Caco-2 (cell line): ENCODE measurements around the gene TRAF7. TPM values are rescaled to one million over a fixed set of nuclear protein-coding genes. Genes with fewer than 3 reads are reported as not detected.

Experiments used
- BruUV-seq: library from RNA; stranded (reverse); fragments of 400-500 nt; replicated peaks from 2 replicates; lab custom pipeline; 2021; lab: Mats Ljungman, UMichigan
- CTCF ChIA-PET: fragments of 300-600 bp; sonication (Branson Sonifier 250); formaldehyde crosslinking; loops from one replicate; lab custom pipeline; 2022; ENCODE audit warnings: antibody characterized with exemption; lab: Charles Lee
- POLR2A ChIA-PET: fragments of 300-600 bp; sonication (Branson Sonifier 250); formaldehyde crosslinking; loops from one replicate; lab custom pipeline; 2022; ENCODE audit warnings: antibody characterized with exemption; lab: Charles Lee
- DNase-seq, 2 experiments: peaks; one replicate each; pipeline versions ENCODE4 v3.0.0 to v3.0.0-alpha.2; 2020 to 2022
- H3K27me3 ChIP-seq: replicated peaks from 2 replicates; pipeline ENCODE4 v1.6.0; 2011; ENCODE audit warnings: low read length; ENCODE audit not compliant: control insufficient read depth, insufficient read depth
- H3K36me3 ChIP-seq: 2 replicates; pipeline ENCODE4 v1.5.1; 2011; ENCODE audit warnings: low read length; ENCODE audit not compliant: control insufficient read depth, insufficient read depth
- H3K4me1 ChIP-seq: fragments of 250-450 bp; sonication (Bioruptor Pico); 2 replicates; pipeline ENCODE4 v1.5.1; 2020; ENCODE audit warnings: mild to moderate bottlenecking
- H3K4me3 ChIP-seq: 2 replicates; pipeline ENCODE4 v1.5.1; 2011; ENCODE audit warnings: low read depth, mild to moderate bottlenecking, control low read depth, low read length
- H3K9me3 ChIP-seq: fragments of 250-450 bp; sonication (Bioruptor Pico); 2 replicates; pipeline ENCODE4 v1.5.1; 2020; ENCODE audit warnings: mild to moderate bottlenecking, moderate library complexity
- H3K27ac Mint-ChIP-seq: one replicate; pipeline ENCODE4 v1.8.0; 2022; ENCODE audit warnings: mixed read lengths; ENCODE audit not compliant: unreplicated experiment
- H3K27me3 Mint-ChIP-seq: one replicate; pipeline ENCODE4 v1.8.0; 2022; ENCODE audit warnings: mixed read lengths; ENCODE audit not compliant: insufficient read depth, unreplicated experiment
- H3K36me3 Mint-ChIP-seq: one replicate; pipeline ENCODE4 v1.8.0; 2022; ENCODE audit warnings: mild to moderate bottlenecking, mixed read lengths; ENCODE audit not compliant: insufficient read depth, unreplicated experiment
- H3K4me1 Mint-ChIP-seq: one replicate; pipeline ENCODE4 v1.8.0; 2022; ENCODE audit warnings: low read depth, mixed read lengths; ENCODE audit not compliant: unreplicated experiment
- H3K4me3 Mint-ChIP-seq: one replicate; pipeline ENCODE4 v1.8.0; 2022; ENCODE audit warnings: mild to moderate bottlenecking, moderate library complexity, mixed read lengths; ENCODE audit not compliant: unreplicated experiment
- H3K9me3 Mint-ChIP-seq: one replicate; pipeline ENCODE4 v1.8.0; 2022; ENCODE audit warnings: mixed read lengths; ENCODE audit not compliant: unreplicated experiment
- CTCF ChIP-seq, 2 experiments: fragments of 200-600 bp in 1 of 2; IDR thresholded peaks; 1 replicate in 1 of 2; 2 replicates in 1 of 2; pipeline versions ENCODE4 v1.5.1 to v1.8.0; 2011 to 2022; ENCODE audit warnings: antibody characterized with exemption in 1 of 2, control low read depth in 1 of 2, inconsistent platforms in 1 of 2, low read depth in 1 of 2, low read length in 1 of 2, mild to moderate bottlenecking in 1 of 2, moderate library complexity in 1 of 2; ENCODE audit not compliant: insufficient read depth in 1 of 2, severe bottlenecking in 1 of 2, unreplicated experiment in 1 of 2
- intact Hi-C: fragments of 100-400 bp; cut with micrococcal nuclease; formaldehyde crosslinking; loops from one replicate; pipeline ENCODE4 v1.10.0; 2022; ENCODE audit not compliant: unreplicated experiment
- microRNA-seq: library from miRNA; unstranded; fragments of <30 nt; microRNA quantifications from one replicate; pipeline ENCODE4 v1.2.0, GENCODE V29; 2022
- total RNA-seq: library from RNA; stranded (reverse); gene quantifications from 2 replicates; pipeline ENCODE4 v1.2.3, GENCODE V29; 2022

Gene TRAF7
- total RNA-seq, 1 experiment from 2014 or later: 66.3 TPM

GRCh38 chr16:2226245-2226793 lies 70.7 kb downstream of the TRAF7 start:
- intact Hi-C loops: no loop called here
- no peaks in the 10 kb centered on the region for H3K9me3 Mint-ChIP-seq
- no peak overlapping the region for H3K4me3 Mint-ChIP-seq
- H3K36me3 Mint-ChIP-seq: peaks cover 14% of the 10 kb centered on the region
- POLR2A ChIA-PET: interaction anchor here (0.9 kb wide), 1 partner anchor 71 kb away, joined by 3 read pairs; the partner anchor contains the start of gene TRAF7
- no TSS peak for BruUV-seq
- no peaks in the 10 kb centered on the region for H3K4me1 Mint-ChIP-seq
- TF ChIP-seq CTCF (IDR thresholded peaks at IDR 0.05; ENCODE audit: insufficient read depth in 1 of 2, low read depth in 1 of 2, low read length in 1 of 2, severe bottlenecking in 1 of 2, unreplicated experiment in 1 of 2): no peak
- no peaks in the 10 kb centered on the region for H3K27me3 ChIP-seq
- no peaks in the 10 kb centered on the region; the same call in 1 of the 2 replicates for H3K36me3 ChIP-seq
- no peaks in the 10 kb centered on the region for H3K27me3 Mint-ChIP-seq
- no peak overlapping the region for H3K4me3 ChIP-seq
- CTCF ChIA-PET: interaction anchor here (0.6 to 1.1 kb wide), 2 partner anchors 21 to 311 kb away, joined by 3 to 4 read pairs; partner anchors contain the start of gene PDPK1
- DNase-seq: no peak
- no peak overlapping the region for H3K27ac Mint-ChIP-seq
- peaks cover 8% of the 10 kb centered on the region for H3K4me1 ChIP-seq
- no peaks in the 10 kb centered on the region for H3K9me3 ChIP-seq

DNA sequence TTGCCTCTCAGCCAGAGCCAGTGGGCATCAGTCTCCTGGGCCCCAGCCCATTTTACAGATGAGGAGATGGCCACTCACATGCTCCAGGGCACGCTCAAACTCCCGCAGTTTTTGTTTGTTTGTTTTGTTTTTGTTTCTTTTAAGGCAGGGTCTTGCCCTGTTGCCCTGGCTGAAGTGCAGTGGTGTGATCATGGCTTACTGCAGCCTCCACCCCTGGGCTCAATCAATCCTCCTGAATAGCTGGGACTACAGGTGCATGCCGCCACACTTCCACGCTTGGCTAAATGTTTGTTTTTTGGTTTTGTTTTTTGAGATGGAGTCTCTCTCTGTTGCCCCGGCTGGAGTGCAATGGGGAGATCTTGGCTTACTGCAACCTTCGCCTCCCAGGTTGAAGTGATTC lies 71.3 kb downstream of the TRAF7 start:
- Histone ChIP-seq H3K36me3 (no peaks in the 10 kb centered on the region; the same call in 1 of the 2 replicates), H3K27me3 (no peaks in the 10 kb centered on the region), H3K4me3 (no peak overlapping the region), H3K4me1 (peaks cover 8% of the 10 kb centered on the region), H3K9me3 (no peaks in the 10 kb centered on the region)
- no peaks in the 10 kb centered on the region for H3K9me3 Mint-ChIP-seq
- intact Hi-C loops: no loop called here
- ChIA-PET POLR2A (no interaction called here), CTCF (interaction anchor here (0.6 to 1.1 kb wide), 2 partner anchors 20 to 311 kb away, joined by 3 to 4 read pairs; partner anchors contain the start of gene PDPK1)
- BruUV-seq: no TSS peak
- H3K4me1 Mint-ChIP-seq: no peaks in the 10 kb centered on the region
- TF ChIP-seq CTCF (IDR thresholded peaks at IDR 0.05; ENCODE audit: insufficient read depth in 1 of 2, low read depth in 1 of 2, low read length in 1 of 2, severe bottlenecking in 1 of 2, unreplicated experiment in 1 of 2): no peak
- no peak for DNase-seq
- H3K27ac Mint-ChIP-seq: no peak overlapping the region
- no peak overlapping the region for H3K4me3 Mint-ChIP-seq
- peaks cover 14% of the 10 kb centered on the region for H3K36me3 Mint-ChIP-seq
- H3K27me3 Mint-ChIP-seq: no peaks in the 10 kb centered on the region

Small RNAs within 50 kb of the gene (microRNA-seq; reads per million reads assigned to microRNA genes)
- gene MIR3180-5: not detected
- gene MIR4516: not detected
- not detected for gene MIR6511B1

Other genes with a start within 250 kb of the TRAF7 start
- not detected in 2 replicates for gene HS3ST6, start 237.4 kb upstream of the TRAF7 start, total RNA-seq
- gene MSRB1, start 212.6 kb upstream of the TRAF7 start, total RNA-seq: 27.6 and 30.5 TPM in 2 replicates
- not detected in 2 replicates for gene RPL3L, start 201.1 kb upstream of the TRAF7 start, total RNA-seq
- 128 and 132 TPM in 2 replicates for gene NDUFB10, start 196.2 kb upstream of the TRAF7 start, total RNA-seq
- 2,961 and 3,006 TPM in 2 replicates for gene RPS2, start 191.0 kb upstream of the TRAF7 start, total RNA-seq
- gene RNF151, start 188.9 kb upstream of the TRAF7 start, total RNA-seq: not detected in 2 replicates
- 34.7 and 36.6 TPM in 2 replicates for gene TBL3, start 183.7 kb upstream of the TRAF7 start, total RNA-seq
- gene NOXO1, start 174.3 kb upstream of the TRAF7 start, total RNA-seq: 0.35 and 1.1 TPM in 2 replicates
- 57.3 and 57.4 TPM in 2 replicates for gene GFER, start 171.6 kb upstream of the TRAF7 start, total RNA-seq
- gene SYNGR3, start 165.8 kb upstream of the TRAF7 start, total RNA-seq: 2.9 and 3.3 TPM in 2 replicates
- gene ZNF598, start 146.0 kb upstream of the TRAF7 start, total RNA-seq: 43.7 and 50.4 TPM in 2 replicates
- 6.1 and 8.8 TPM in 2 replicates for gene NPW, start 136.0 kb upstream of the TRAF7 start, total RNA-seq
- 21.8 and 26.6 TPM in 2 replicates for gene NHERF2, start 128.9 kb upstream of the TRAF7 start, total RNA-seq
- 34.3 and 38.6 TPM in 2 replicates for gene NTHL1, start 107.9 kb upstream of the TRAF7 start, total RNA-seq
- gene TSC2, start 107.8 kb upstream of the TRAF7 start, total RNA-seq: 109 and 112 TPM in 2 replicates
- gene PKD1, start 19.9 kb upstream of the TRAF7 start, total RNA-seq: 70.5 and 76.2 TPM in 2 replicates
- 1.0 and 1.2 TPM in 2 replicates for gene RAB26, start 7.2 kb upstream of the TRAF7 start, total RNA-seq
- 6.6 and 10.8 TPM in 2 replicates for gene CASKIN1, start 40.8 kb downstream of the TRAF7 start, total RNA-seq
- gene MLST8, start 49.7 kb downstream of the TRAF7 start, total RNA-seq: 53.1 and 59.7 TPM in 2 replicates
- gene BRICD5, start 55.1 kb downstream of the TRAF7 start, total RNA-seq: 5.4 and 10.0 TPM in 2 replicates
- 31.1 and 36.2 TPM in 2 replicates for gene PGP, start 59.1 kb downstream of the TRAF7 start, total RNA-seq
- gene E4F1, start 67.8 kb downstream of the TRAF7 start, total RNA-seq: 29.5 and 30.1 TPM in 2 replicates
- gene DNASE1L2, start 80.7 kb downstream of the TRAF7 start, total RNA-seq: 0.27 and 1.00 TPM in 2 replicates
- gene ECI1, start 95.8 kb downstream of the TRAF7 start, total RNA-seq: 135 and 157 TPM in 2 replicates
- 207 and 210 TPM in 2 replicates for gene RNPS1, start 112.3 kb downstream of the TRAF7 start, total RNA-seq
- gene ABCA3, start 184.9 kb downstream of the TRAF7 start, total RNA-seq: 14.6 and 16.1 TPM in 2 replicates